CD8-positive, alpha-beta memory T cell (primary cell): Measurements from ENCODE around the gene CLDN15. TPM values are rescaled to one million over a fixed set of nuclear protein-coding genes. Genes with fewer than 3 reads are reported as not detected.
A peak's percentile ranks its signal among the peaks of the same experiment; 100 is the strongest.
"Not testable (repeated sequence)": the region's sequence is repeated elsewhere in the genome, so short reads cannot be mapped to it uniquely, and the experiment has no call there.

Experiments used
- CTCF ChIA-PET: fragments of 350-600 bp; sonication (Branson Sonifier 250); formaldehyde crosslinking; loops from one replicate; lab custom pipeline; 2021; ENCODE audit warnings: antibody characterized with exemption; lab: Charles Lee
- POLR2A ChIA-PET: fragments of 350-600 bp; sonication (Branson Sonifier 250); formaldehyde crosslinking; loops from one replicate; lab custom pipeline; 2021; ENCODE audit warnings: antibody characterized with exemption; lab: Charles Lee
- DNase-seq, 5 donors: peaks; one replicate each; pipeline versions ENCODE4 v3.0.0 to v3.0.0-alpha.2; 2020 to 2022; ENCODE audit warnings: mixed read lengths in 1 of 5
- H3K27ac ChIP-seq: one replicate; pipeline ENCODE4 v1.7.0; 2013; ENCODE audit warnings: low read depth, mild to moderate bottlenecking, low read length, moderate library complexity
- H3K27me3 ChIP-seq: 2 replicates; pipeline ENCODE4 v1.7.0; 2013; ENCODE audit warnings: low read length, mild to moderate bottlenecking; ENCODE audit not compliant: insufficient read depth, poor library complexity, severe bottlenecking
- H3K36me3 ChIP-seq: 2 replicates; pipeline ENCODE4 v1.7.0; 2013; ENCODE audit warnings: mild to moderate bottlenecking, low read length, moderate library complexity; ENCODE audit not compliant: insufficient read depth
- H3K4me1 ChIP-seq: 2 replicates; pipeline ENCODE4 v1.7.0; 2013; ENCODE audit warnings: mild to moderate bottlenecking, low read length, moderate library complexity; ENCODE audit not compliant: insufficient read depth
- H3K4me3 ChIP-seq: 2 replicates; pipeline ENCODE4 v1.7.0; 2013; ENCODE audit warnings: mild to moderate bottlenecking, low read length
- H3K9me3 ChIP-seq: 2 replicates; pipeline ENCODE4 v1.7.0; 2013; ENCODE audit warnings: mild to moderate bottlenecking, low read length
- H3K27ac Mint-ChIP-seq, 8 donors: one replicate each; pipeline ENCODE4 v1.8.0; 2020 to 2021; ENCODE audit warnings: mixed read lengths in 8 of 8, mild to moderate bottlenecking in 6 of 8, inconsistent platforms in 3 of 8, moderate library complexity in 3 of 8
- H3K27me3 Mint-ChIP-seq, 2 donors: one replicate each; pipeline ENCODE4 v1.8.0; 2020 to 2021; ENCODE audit warnings: mixed read lengths in 2 of 2, mild to moderate bottlenecking in 1 of 2, moderate library complexity in 1 of 2
- H3K36me3 Mint-ChIP-seq, 3 donors: one replicate each; pipeline ENCODE4 v1.8.0; 2020 to 2021; ENCODE audit warnings: mixed read lengths in 3 of 3, inconsistent platforms in 1 of 3, mild to moderate bottlenecking in 1 of 3
- H3K4me1 Mint-ChIP-seq, 3 donors: one replicate each; pipeline ENCODE4 v1.8.0; 2020 to 2021; ENCODE audit warnings: mixed read lengths in 3 of 3, inconsistent platforms in 1 of 3, mild to moderate bottlenecking in 1 of 3
- H3K4me3 Mint-ChIP-seq, 7 donors: one replicate each; pipeline ENCODE4 v1.8.0; 2020 to 2021; ENCODE audit warnings: mixed read lengths in 7 of 7, mild to moderate bottlenecking in 6 of 7, moderate library complexity in 4 of 7, inconsistent platforms in 2 of 7
- H3K9me3 Mint-ChIP-seq, 5 donors: one replicate each; pipeline ENCODE4 v1.8.0; 2020 to 2022; ENCODE audit warnings: mixed read lengths in 5 of 5, mild to moderate bottlenecking in 3 of 5, moderate library complexity in 2 of 5, inconsistent platforms in 1 of 5
- polyA plus RNA-seq: library from polyadenylated mRNA; unstranded; fragments of 300-500 nt; fragmentation: Illumina TruSeq; gene quantifications from one replicate; pipeline ENCODE4 v1.2.3, GENCODE V29; 2021
- total RNA-seq, 2 experiments: library from RNA; stranded (reverse); gene quantifications; one replicate each; pipeline ENCODE4 v1.2.3, GENCODE V29; 2021

CLDN15 gene, protein sequence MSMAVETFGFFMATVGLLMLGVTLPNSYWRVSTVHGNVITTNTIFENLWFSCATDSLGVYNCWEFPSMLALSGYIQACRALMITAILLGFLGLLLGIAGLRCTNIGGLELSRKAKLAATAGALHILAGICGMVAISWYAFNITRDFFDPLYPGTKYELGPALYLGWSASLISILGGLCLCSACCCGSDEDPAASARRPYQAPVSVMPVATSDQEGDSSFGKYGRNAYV
- total RNA-seq: 10 to 100 TPM; 19.5 to 20.3 TPM
- polyA plus RNA-seq: 1.2 TPM

DNA sequence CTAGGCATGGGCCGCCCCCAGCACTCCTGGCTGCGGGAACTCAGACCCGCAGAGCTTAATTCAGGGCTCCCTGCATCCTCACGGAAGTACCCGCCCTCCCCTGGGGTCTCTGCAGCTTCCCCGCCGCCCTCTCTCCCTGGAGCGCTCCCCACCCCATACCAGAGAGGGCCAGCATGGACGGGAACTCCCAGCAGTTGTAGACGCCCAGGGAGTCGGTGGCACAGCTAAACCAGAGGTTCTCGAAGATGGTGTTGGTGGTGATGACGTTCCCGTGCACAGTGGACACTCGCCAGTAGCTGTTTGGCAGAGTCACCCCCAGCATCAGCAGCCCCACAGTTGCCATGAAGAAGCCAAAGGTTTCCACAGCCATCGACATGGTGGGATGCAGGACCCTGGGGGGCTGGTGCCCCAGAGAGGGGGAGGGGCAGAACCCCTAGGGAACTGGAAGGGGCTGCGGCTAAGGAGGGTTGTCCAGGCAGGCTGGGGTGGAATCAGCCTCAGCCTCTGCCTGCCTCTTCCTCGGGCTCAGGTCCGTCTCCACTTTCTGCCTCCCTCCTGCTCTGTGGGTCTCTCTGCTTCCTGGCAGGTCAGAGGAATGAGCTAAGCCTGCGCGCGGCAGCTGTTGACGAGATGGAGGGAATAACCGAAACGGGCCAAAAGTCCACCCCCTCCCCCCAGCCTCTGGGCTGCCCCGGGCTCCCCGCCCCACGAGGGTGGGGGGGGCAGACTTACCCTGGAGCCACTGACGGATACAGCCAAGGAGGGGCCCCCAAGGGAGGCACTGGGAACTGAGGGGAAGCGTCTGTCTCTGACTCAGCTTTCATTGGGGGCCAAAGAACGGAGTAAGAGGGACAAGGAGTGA, at the start of gene CLDN15:
Gene CLDN15 (minus strand): TSS at position 597 of the 862 bp plus-strand sequence. CDS start 221 bp downstream, at position 376.
- H3K27me3 Mint-ChIP-seq: peaks cover 0 to 1% of the 10 kb centered on the region in 2 donors
- H3K4me3 Mint-ChIP-seq: no peak within 1 kb of the TSS
- peaks cover 20% of the 10 kb centered on the region for H3K36me3 ChIP-seq
- no peaks in the 10 kb centered on the region for H3K27me3 ChIP-seq
- ChIA-PET CTCF (no interaction called here), POLR2A (interaction anchor here (0.9 kb wide), 1 partner anchor 20 kb away, joined by 3 read pairs; the partner anchor contains the start of genes PLOD3 and ZNHIT1)
- H3K9me3 ChIP-seq: no peaks in the 10 kb centered on the region
- H3K27ac Mint-ChIP-seq: no peak within 1 kb of the TSS
- no peaks in the 10 kb centered on the region for H3K9me3 Mint-ChIP-seq
- H3K36me3 Mint-ChIP-seq: peaks cover 0 to 43% (median 0%) of the 10 kb centered on the region in 3 donors
- H3K4me3 ChIP-seq: no peak within 1 kb of the TSS
- DNase-seq: no peak
- H3K4me1 Mint-ChIP-seq: peaks cover 2 to 8% (median 5%) of the 10 kb centered on the region in 3 donors
- no peak within 1 kb of the TSS for H3K27ac ChIP-seq
- H3K4me1 ChIP-seq: no peaks in the 10 kb centered on the region

DNA sequence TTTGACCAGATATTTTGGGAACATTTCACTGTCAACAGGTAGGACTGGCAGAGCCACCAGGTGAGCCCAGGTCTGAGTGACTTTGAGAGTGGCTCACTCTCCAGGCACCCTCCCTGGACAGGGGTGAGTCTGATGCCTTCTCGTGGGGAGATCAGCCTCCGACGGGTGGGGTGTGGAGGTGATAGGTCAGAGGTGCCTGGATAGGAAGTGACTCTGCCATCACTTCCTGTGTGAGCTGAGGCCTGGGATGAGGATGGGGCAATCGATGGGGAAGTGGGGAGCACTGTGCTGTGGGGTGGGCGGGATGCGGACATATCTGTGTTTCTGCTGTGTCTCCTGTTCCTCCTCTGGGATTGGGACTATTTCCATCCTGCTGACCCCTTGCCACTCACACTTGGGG, 49.4 kb upstream of the CLDN15 start:
- Histone ChIP-seq H3K9me3 (no peaks in the 10 kb centered on the region), H3K36me3 (no peaks in the 10 kb centered on the region), H3K27ac (no peak overlapping the region), H3K4me1 (peaks cover 3% of the 10 kb centered on the region), H3K27me3 (peaks cover 3% of the 10 kb centered on the region), H3K4me3 (no peak overlapping the region)
- Mint-ChIP-seq H3K4me3 (no peak overlapping the region), H3K36me3 (no peaks in the 10 kb centered on the region), H3K27ac (no peak overlapping the region), H3K4me1 (peaks cover 21 to 23% (median 22%) of the 10 kb centered on the region in 3 donors), H3K27me3 (peaks cover 7 to 9% of the 10 kb centered on the region in 2 donors), H3K9me3 (no peaks in the 10 kb centered on the region)
- POLR2A ChIA-PET: no interaction called here
- DNase-seq: no peak
- CTCF ChIA-PET: no interaction called here

DNA sequence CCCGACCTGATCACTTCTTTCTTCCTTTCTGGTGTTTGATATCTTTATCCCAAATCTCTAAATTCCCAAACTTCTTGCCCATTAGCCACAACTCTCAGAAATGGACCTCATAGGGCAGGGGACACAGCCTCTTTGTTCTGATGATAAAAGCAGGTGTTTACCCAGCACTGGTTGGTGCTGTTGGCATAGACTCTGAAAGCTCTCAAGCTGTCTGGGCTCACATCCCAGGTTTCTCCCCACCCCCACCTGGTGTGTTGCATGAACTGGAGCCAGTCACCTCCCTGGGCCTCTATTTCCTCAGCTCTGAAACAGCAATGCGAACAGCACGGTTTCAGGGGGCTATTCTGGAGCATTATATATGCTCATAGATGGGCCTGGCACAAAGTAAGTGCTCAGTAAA, 48.3 kb upstream of the CLDN15 start:
- H3K36me3 Mint-ChIP-seq, H3K36me3 ChIP-seq, H3K27me3 Mint-ChIP-seq, H3K4me3 ChIP-seq, POLR2A ChIA-PET, DNase-seq, H3K27me3 ChIP-seq, H3K27ac ChIP-seq, H3K9me3 ChIP-seq, CTCF ChIA-PET, H3K9me3 Mint-ChIP-seq, H3K4me1 ChIP-seq, H3K27ac Mint-ChIP-seq, H3K4me3 Mint-ChIP-seq: not testable (repeated sequence)
- H3K4me1 Mint-ChIP-seq: peaks cover 21 to 23% (median 22%) of the 10 kb centered on the region in 3 donors

DNA sequence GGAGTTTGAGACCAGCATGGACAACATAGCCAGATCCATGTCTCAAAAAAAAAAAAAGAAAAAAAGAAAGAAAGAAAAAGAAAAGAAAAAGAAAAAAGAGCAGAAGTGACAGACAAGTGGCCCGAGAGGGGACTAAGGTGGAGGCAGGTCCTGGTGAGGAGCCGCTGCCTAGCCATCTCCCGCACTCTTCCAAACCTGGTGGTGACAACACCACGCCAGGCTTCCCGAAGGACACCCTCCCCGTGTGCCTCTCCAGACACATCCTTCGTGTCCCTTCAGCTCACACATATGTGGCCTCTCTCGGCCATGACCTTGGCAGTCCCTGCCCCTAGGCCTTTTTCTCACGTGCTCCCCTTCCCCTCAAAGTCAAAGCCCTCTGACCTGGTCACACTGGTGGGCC, 47.6 kb upstream of the CLDN15 start:
- H3K4me1 ChIP-seq: peaks cover 3% of the 10 kb centered on the region
- Mint-ChIP-seq H3K27me3 (peaks cover 0 to 8% of the 10 kb centered on the region in 2 donors), H3K36me3 (no peaks in the 10 kb centered on the region), H3K4me1 (peaks cover 15 to 17% (median 16%) of the 10 kb centered on the region in 3 donors), H3K9me3 (no peaks in the 10 kb centered on the region), H3K4me3 (no peak overlapping the region), H3K27ac (no peak overlapping the region)
- H3K36me3 ChIP-seq: no peaks in the 10 kb centered on the region
- no peak for DNase-seq
- no peaks in the 10 kb centered on the region for H3K27me3 ChIP-seq
- ChIA-PET POLR2A (no interaction called here), CTCF (interaction anchor here (5.5 kb wide), 1 partner anchor 143 kb away, joined by 97 read pairs; no protein-coding TSS in a partner anchor)
- no peak overlapping the region for H3K4me3 ChIP-seq
- H3K9me3 ChIP-seq: no peaks in the 10 kb centered on the region
- no peak overlapping the region for H3K27ac ChIP-seq

DNA sequence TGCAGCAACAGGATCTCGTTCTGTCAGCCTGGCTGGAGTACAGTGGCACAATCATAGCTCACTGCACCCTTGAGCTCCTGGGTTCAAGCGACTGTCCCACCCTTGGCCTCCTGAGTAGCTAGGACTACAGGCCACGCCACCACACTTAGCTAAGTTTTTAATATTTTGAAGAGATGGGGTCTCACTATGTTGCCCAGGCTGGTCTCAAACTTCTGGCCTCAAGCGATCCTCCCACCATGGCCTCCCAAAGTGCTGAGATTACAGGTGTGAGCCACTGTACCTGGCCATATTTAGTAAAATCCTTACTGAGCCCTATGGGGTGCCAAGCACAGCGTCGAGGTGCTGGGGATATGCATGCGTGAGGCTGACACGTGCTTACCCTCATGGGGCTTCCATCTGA, 43.3 kb upstream of the CLDN15 start:
- H3K4me3 ChIP-seq, H3K9me3 Mint-ChIP-seq, H3K36me3 Mint-ChIP-seq, H3K4me1 ChIP-seq, POLR2A ChIA-PET, H3K4me3 Mint-ChIP-seq, DNase-seq, H3K27me3 ChIP-seq, H3K9me3 ChIP-seq, H3K4me1 Mint-ChIP-seq, H3K36me3 ChIP-seq, H3K27ac ChIP-seq: not testable (repeated sequence)
- CTCF ChIA-PET: interaction anchor here (0.8 to 5.5 kb wide), 3 partner anchors 13 to 139 kb away, joined by 3 to 97 read pairs (median 3); no protein-coding TSS in a partner anchor
- Mint-ChIP-seq H3K27ac (peak overlapping the region in 1 of 8 donors; percentile 29), H3K27me3 (peaks cover 21 to 25% of the 10 kb centered on the region in 2 donors)

DNA sequence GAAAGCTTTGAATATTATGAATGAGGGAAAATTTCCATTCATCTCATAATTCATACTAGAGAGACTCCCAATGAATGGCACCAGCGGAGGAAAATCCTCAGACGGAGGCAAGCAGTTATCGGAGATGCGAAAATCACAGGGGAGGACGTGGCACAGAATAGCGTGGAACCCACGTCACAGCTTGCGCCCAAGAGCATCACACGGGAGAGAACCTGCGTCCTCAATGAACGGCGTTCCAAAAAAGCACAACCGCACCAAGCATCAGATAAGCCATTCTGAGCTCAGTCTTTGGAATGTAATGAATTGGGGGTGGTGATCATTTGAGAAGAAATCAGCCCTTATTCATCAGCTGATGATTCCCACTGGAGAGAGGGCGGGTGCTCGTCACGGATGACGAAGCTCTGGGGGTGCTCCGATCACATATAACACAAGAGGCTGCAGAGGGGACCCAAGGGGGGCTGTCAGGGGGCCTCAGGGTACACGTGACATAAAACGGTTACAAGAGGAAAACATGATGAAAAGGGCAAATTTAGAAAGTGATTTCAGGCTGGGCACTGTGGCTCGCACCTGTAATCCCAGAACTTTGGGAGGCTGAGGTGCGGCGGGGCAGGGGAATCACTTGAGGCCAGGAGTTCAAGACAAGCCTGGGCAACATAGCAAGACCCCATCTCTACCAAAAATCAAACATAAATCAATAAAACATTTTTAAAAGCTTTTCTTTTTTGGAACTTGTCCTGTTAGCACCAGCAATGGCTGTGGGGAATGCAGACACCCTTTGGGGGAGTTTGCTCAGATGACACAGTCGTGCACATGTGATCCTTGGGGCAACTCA, 41.1 kb upstream of the CLDN15 start:
- peaks cover 24 to 29% of the 10 kb centered on the region in 2 donors for H3K27me3 Mint-ChIP-seq
- peaks cover 6 to 8% (median 7%) of the 10 kb centered on the region in 3 donors for H3K4me1 Mint-ChIP-seq
- no peak overlapping the region for H3K27ac ChIP-seq
- no peaks in the 10 kb centered on the region for H3K27me3 ChIP-seq
- no peaks in the 10 kb centered on the region for H3K9me3 ChIP-seq
- H3K4me3 Mint-ChIP-seq: no peak overlapping the region
- ChIA-PET CTCF (interaction anchor here (1.3 to 2.4 kb wide), 2 partner anchors 11 to 134 kb away, joined by 4 to 5 read pairs; no protein-coding TSS in a partner anchor), POLR2A (no interaction called here)
- H3K9me3 Mint-ChIP-seq: no peaks in the 10 kb centered on the region
- DNase-seq: no peak
- H3K36me3 Mint-ChIP-seq: no peaks in the 10 kb centered on the region
- no peak overlapping the region for H3K4me3 ChIP-seq
- H3K4me1 ChIP-seq: peaks cover 3% of the 10 kb centered on the region
- H3K36me3 ChIP-seq: no peaks in the 10 kb centered on the region
- peak overlapping the region in 1 of 8 donors; percentile 3 for H3K27ac Mint-ChIP-seq

DNA sequence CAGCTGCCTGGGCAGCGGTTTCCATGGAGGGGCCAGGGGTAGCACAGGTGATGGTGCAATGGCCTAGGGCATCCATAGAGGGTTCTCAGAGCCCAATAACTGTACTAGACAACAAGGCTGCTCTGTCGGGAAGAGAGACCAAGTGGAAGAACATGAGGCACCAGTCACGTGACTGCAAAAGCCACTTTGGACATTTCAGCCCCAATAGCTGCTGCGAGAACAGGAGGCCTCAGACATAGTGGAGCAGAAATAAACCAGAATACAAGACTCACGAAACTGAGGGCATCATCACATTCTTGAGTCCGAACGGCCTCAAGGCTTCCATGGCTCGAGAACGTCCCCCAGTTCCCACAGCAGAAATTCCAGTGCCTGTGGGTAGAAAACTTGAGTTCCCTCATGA, 39.6 kb upstream of the CLDN15 start:
- CTCF ChIA-PET: interaction anchor here (0.7 to 2.4 kb wide), 3 partner anchors 84 to 1146 kb away, joined by 3 to 5 read pairs (median 4); no protein-coding TSS in a partner anchor

More for the DNA sequence above, 39.6 kb upstream of the CLDN15 start:
- H3K27me3 ChIP-seq: no peaks in the 10 kb centered on the region
- no peaks in the 10 kb centered on the region for H3K36me3 ChIP-seq
- no peak overlapping the region for H3K4me3 ChIP-seq
- H3K9me3 ChIP-seq: no peaks in the 10 kb centered on the region
- DNase-seq: no peak
- no peak overlapping the region for H3K27ac ChIP-seq
- peak overlapping the region in 2 of 8 donors; percentile 51 to 76 for H3K27ac Mint-ChIP-seq
- peaks cover 21 to 35% of the 10 kb centered on the region in 2 donors for H3K27me3 Mint-ChIP-seq
- no peaks in the 10 kb centered on the region for H3K4me1 Mint-ChIP-seq
- H3K4me3 Mint-ChIP-seq: no peak overlapping the region
- no peaks in the 10 kb centered on the region for H3K36me3 Mint-ChIP-seq
- no peaks in the 10 kb centered on the region for H3K9me3 Mint-ChIP-seq
- H3K4me1 ChIP-seq: no peaks in the 10 kb centered on the region
- POLR2A ChIA-PET: no interaction called here
